ENCODE measurements around the gene CCDC159.
A peak's percentile ranks its signal among the peaks of the same experiment; 100 is the strongest.
"Not testable (repeated sequence)": the region's sequence is repeated elsewhere in the genome, so short reads cannot be mapped to it uniquely, and the experiment has no call there.

CCDC159 gene

DNA sequence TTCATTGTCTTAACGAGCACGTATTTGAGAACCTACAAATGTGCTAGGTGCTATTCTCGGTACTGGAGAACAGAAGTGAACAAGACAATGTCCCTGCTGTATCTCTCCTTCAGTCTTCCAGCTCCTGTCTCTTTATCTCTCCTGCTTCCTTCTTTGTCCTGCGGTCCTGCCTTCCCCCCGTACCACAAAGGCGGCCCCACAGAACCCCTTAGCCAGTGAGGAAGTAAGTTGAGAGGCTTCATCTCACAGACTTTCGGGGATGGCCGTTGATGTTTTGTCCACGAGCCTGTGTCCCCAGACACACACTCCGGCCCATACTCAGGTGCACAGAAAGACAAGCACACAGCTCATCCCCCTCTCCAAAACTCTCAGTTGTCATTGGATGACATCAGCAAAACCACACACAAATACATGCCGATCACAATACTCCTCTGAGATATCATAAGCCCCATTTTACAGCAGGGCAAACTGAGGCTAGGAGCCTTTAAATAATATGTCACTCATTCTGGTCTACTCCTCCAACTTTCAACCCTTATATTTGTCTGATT is 27.6 kb downstream of the CCDC159 start:
- no peak for FAIRE-seq
- TF ChIP-seq POLR2A (IDR thresholded peaks at IDR 0.05; ENCODE audit: low read depth, low read length): no peak
- no peak for TF ChIP-seq TAF1 (IDR thresholded peaks at IDR 0.05; ENCODE audit: borderline replicate concordance, low read depth, low read length)
- TF ChIP-seq POLR2AphosphoS5 (IDR thresholded peaks at IDR 0.05; ENCODE audit: low read depth, low read length): no peak
- no peak for DNase-seq (ENCODE audit: insufficient read length)

GRCh38 chr19:11374433-11375142 is 28.3 kb downstream of the CCDC159 start, which contains the start of gene SWSAP1:
Gene SWSAP1, plus strand, starts transcription at chr19:11374666. Its CDS starts 15 bp downstream, at chr19:11374681.
- FAIRE-seq: peak; percentile 99
- TF ChIP-seq POLR2A (IDR thresholded peaks at IDR 0.05; ENCODE audit: low read depth, low read length): peak; percentile 80; the same call in 1 of the 2 replicates
- TF ChIP-seq POLR2AphosphoS5 (IDR thresholded peaks at IDR 0.05; ENCODE audit: low read depth, low read length): peak; percentile 74; the same call in 1 of the 2 replicates
- TF ChIP-seq TAF1 (IDR thresholded peaks at IDR 0.05; ENCODE audit: borderline replicate concordance, low read depth, low read length): no peak
- peak; percentile 97 for DNase-seq (ENCODE audit: insufficient read length)

GRCh38 chr19:11375143-11375948 is 29.0 kb downstream of the CCDC159 start:
- TF ChIP-seq POLR2AphosphoS5 (IDR thresholded peaks at IDR 0.05; ENCODE audit: low read depth, low read length): no peak; the same call in 1 of the 2 replicates
- peak; percentile 34; the same call in 1 of the 2 replicates for TF ChIP-seq TAF1 (IDR thresholded peaks at IDR 0.05; ENCODE audit: borderline replicate concordance, low read depth, low read length)
- peak; percentile 28; the same call in 1 of the 2 replicates for TF ChIP-seq POLR2A (IDR thresholded peaks at IDR 0.05; ENCODE audit: low read depth, low read length)
- DNase-seq (ENCODE audit: insufficient read length) (no peak), FAIRE-seq (no peak)

DNA sequence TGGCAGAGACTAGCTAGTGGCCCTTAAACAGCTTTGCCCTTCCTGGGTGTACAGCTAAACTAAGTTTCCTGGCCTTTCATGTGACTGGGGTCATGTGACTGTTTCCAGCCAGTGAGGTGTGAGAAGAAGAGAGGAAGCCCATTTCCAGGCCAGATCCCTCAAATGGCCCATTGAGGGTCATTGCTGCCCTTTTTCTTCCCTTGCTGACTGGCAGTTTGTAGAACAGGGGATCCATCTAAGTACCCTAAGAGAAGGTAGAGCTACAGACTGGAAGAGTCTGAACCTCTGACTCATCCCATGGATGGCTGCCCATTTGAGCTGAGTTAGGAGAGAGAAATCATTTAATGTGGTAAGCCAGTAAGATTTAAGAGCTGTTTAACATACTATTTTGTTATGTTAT is 30.9 kb downstream of the CCDC159 start:
- TF ChIP-seq POLR2AphosphoS5 (IDR thresholded peaks at IDR 0.05; ENCODE audit: low read depth, low read length): no peak
- TF ChIP-seq TAF1 (IDR thresholded peaks at IDR 0.05; ENCODE audit: borderline replicate concordance, low read depth, low read length): no peak
- TF ChIP-seq POLR2A (IDR thresholded peaks at IDR 0.05; ENCODE audit: low read depth, low read length): no peak
- no peak for FAIRE-seq

DNA sequence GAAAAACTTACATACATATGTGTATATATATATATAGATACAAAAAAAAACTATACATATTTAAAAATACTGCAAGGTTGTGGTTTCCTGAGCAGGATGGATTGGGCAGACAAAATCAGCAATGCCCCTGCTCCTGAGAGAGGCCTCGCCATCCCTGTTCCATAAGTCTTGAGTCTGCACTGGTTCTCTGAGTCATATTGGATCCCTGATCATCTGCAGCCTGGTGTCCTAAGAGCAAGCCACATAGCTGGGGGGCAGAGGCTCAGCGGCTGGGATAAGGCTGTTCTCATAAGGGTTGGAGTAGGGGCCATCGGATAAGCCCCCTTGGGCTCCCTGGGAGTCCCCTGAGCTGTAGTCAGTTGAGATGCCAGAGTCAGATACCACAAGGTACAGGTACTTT is 31.4 kb downstream of the CCDC159 start:
- DNase-seq (ENCODE audit: insufficient read length) (no peak), FAIRE-seq (no peak)
- TF ChIP-seq POLR2A (IDR thresholded peaks at IDR 0.05; ENCODE audit: low read depth, low read length): no peak
- TF ChIP-seq TAF1 (IDR thresholded peaks at IDR 0.05; ENCODE audit: borderline replicate concordance, low read depth, low read length): no peak
- TF ChIP-seq POLR2AphosphoS5 (IDR thresholded peaks at IDR 0.05; ENCODE audit: low read depth, low read length): no peak

More for the DNA sequence above, 30.9 kb downstream of the CCDC159 start:
- DNase-seq (ENCODE audit: insufficient read length): no peak

- no peak for DNase-seq (ENCODE audit: insufficient read length)
- no peak for FAIRE-seq
Observed at GRCh38 chr19:11378319-11379189, 32.2 kb downstream of the CCDC159 start.

GRCh38 chr19:11379269-11379845 is 33.0 kb downstream of the CCDC159 start:
- not testable (repeated sequence) for DNase-seq (ENCODE audit: insufficient read length); FAIRE-seq

More at GRCh38 chr19:11378319-11379189, 32.2 kb downstream of the CCDC159 start:
- TF ChIP-seq POLR2A (IDR thresholded peaks at IDR 0.05; ENCODE audit: low read depth, low read length): no peak
- TF ChIP-seq POLR2AphosphoS5 (IDR thresholded peaks at IDR 0.05; ENCODE audit: low read depth, low read length): no peak

- DNase-seq (ENCODE audit: insufficient read length): no peak
- FAIRE-seq: no peak
- no peak for TF ChIP-seq TAF1 (IDR thresholded peaks at IDR 0.05; ENCODE audit: borderline replicate concordance, low read depth, low read length)
- no peak for TF ChIP-seq POLR2A (IDR thresholded peaks at IDR 0.05; ENCODE audit: low read depth, low read length)
- no peak for TF ChIP-seq POLR2AphosphoS5 (IDR thresholded peaks at IDR 0.05; ENCODE audit: low read depth, low read length)
Observed at GRCh38 chr19:11379857-11380350, 33.6 kb downstream of the CCDC159 start.

DNA sequence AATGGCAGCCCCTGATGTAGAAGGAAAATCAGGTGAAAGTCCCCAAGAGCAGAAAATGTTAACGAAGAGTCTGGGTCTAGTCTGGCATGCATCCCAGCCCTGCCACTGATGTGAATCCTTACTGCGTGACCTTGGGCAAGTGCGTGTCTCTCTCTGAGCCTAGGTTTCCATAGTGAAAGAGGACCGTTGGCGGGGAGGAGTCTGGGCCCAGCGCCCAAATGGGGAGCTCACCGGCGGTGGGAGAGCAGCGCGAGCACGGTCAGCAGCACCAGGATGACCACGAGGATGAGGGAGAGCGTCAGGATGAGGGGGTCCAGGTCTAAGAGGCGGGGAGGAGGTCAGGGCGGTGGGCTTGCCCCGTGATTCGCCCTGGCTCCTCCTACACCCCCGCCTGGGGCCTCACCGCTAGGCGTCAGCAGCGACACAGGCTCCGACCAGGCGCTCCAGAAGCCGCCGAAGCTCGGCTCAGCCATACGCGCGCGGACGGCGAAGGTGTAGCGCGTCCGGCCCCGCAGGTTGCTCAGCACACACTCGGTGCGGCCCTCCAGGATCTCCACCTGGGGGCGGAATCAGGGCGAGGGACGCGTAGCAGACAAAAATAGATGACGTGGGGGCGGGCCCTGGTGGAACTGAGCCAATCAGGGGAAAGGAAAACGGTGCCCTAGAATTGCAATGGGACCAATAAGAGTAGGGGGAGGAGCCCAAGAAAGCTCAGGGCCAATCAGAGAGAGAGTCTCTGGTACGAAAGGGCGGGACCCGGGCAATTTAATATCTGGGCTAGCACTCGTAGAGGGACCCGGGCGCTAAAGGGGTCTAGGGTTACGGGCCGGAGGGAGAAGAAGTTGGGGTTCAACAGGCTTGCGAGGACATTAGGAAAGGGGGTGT is 34.6 kb downstream of the CCDC159 start:
- peak; percentile 98 for DNase-seq (ENCODE audit: insufficient read length)
- FAIRE-seq: no peak
- peak; percentile 77; the same call in 1 of the 2 replicates for TF ChIP-seq POLR2A (IDR thresholded peaks at IDR 0.05; ENCODE audit: low read depth, low read length)
- no peak for TF ChIP-seq TAF1 (IDR thresholded peaks at IDR 0.05; ENCODE audit: borderline replicate concordance, low read depth, low read length)
- peak; percentile 76 for TF ChIP-seq POLR2AphosphoS5 (IDR thresholded peaks at IDR 0.05; ENCODE audit: low read depth, low read length)
